SIG-M5 (cell line): Measurements from ENCODE around the gene CEBPA.

Experiments
- DNase-seq: peaks from one replicate; lab custom pipeline; 2025; lab: John Stamatoyannopoulos, UW

Gene CEBPA

DNA sequence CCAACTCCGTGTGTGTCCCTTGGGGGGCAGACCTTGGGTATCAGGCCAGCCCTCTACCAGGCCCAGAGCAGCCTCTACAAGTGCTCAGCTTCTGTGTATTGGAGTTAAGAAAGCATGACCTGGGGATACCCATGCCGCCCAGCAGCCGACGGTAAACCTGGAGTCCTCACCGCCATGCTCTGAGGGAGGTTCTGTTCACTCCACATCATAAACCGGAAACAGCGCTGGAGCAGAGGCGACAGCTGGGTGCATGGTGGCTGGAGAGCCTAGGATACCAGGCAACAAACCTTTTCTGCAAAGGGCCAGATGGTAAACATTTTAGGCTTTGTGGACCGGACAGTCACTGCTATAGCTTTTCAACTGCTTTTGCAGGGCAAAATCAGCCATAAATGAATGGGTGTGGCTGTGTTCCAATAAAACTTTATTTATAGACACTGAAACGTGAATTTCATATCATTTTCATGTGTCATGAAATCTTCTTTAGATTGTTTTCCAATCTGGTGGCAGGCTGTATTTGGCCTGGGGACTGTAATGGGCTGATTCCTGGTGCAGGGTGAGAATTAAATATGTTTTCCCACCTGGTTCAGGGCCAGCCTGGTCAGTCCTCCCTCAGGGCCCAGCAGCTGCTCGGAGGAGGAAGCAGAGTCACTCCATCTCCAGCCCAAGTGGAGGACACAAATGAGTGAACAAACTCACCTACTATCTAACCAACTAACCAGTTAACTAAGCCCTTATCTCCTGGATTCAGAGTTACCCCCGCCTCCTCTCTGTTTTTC lies 30.9 kb downstream of the CEBPA start:
- DNase-seq, result no peak

DNA sequence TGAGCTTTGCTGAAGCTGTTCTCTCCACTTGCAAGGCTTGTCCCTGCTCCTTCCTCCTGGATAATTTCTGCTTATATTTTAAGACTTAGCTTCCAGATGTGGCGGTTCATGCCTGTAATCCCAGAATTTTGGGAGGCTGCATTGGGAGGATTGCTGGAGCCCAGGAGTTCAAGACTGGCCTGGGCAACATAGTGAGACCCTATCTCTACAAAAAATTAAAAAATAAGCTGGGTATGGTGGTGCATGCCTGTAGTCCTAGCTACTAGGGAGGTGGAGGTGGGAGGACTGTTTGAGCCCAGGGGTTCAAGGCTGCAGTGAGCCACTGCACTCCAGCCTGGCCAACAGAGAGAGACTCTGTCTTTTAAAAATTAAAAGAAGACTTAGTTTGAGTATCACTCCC lies 31.6 kb downstream of the CEBPA start:
- no peak for DNase-seq

DNA sequence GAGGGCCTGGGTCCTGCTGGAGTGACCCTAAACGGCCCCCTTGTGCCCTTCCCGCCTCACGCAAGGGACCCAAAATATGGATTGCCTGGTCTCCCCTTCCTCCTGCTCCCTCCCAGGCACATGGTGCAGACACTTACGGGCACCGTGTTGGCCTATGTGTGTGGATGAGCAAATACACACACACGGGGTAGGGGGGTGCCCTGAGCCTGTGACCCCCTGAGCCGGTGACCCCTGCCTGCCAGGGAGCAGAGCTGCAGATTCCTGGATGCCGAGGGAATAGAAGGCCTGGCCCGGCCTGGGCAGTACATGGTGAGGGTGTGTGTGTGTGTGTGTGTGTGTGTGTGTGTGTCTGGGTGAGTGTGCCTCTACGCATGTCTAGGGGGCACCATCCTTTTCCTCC lies 33.3 kb downstream of the CEBPA start:
- DNase-seq, result no peak

DNA sequence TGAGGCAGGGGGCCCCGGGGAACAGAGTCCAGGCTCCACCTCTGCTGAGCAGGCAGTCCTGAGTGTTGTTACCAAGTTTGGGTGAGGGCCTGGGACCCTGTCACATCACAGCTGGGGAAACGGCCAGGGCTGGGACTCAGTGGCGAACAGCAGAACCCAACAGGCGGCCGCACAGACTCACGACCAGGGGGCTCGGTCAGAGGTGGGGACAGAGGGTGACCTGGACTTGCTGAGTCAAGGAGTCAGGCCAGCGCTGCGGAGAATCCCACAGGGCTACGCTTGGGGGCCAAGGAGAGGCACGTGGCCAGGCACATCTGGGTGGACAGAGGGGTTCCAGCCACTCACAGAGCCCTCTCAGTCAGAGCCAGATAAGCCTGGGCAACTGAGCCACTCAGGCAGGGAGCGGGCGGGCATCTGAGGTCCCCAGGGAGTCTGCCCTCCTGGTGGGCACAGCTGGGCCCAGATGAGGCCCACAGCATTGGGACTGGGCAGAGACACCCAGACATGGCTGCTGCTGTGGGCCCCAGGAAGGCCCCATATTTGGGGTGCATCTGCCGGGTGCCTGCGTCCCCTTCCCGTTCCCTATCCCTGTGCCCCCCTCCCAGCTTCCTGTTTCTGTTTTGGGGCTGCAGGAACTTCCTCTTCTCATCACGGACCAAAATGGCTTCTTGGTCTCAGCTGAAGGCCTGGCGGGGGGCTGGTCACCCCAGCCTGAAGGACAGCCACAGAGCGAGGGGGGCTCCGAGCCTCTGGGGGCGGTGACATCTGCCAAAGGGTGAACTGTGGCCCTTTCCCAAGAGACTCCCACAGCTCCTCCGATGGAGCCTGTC lies 34.0 kb downstream of the CEBPA start:
- DNase-seq, result no peak

DNA sequence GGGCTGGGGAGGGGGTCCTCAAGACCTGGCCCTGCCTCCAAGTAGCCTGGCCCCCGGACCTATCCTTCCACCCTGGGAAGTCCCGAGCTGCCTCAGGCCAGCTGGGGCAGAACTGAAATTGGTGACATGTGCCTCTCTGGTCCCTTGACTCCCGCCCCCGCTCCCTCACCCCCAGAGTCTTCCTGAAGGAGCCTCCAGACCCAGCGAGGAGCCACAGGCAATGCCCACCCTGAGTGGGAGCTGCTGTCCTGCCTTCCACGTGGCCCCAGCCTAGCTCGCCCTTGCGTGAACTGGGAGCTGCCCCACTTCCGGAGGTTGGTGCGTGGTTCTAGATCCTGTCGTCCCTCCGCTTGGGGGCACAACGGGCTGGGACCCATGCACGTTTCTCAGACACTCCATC lies 34.6 kb downstream of the CEBPA start:
- DNase-seq, result no peak

DNA sequence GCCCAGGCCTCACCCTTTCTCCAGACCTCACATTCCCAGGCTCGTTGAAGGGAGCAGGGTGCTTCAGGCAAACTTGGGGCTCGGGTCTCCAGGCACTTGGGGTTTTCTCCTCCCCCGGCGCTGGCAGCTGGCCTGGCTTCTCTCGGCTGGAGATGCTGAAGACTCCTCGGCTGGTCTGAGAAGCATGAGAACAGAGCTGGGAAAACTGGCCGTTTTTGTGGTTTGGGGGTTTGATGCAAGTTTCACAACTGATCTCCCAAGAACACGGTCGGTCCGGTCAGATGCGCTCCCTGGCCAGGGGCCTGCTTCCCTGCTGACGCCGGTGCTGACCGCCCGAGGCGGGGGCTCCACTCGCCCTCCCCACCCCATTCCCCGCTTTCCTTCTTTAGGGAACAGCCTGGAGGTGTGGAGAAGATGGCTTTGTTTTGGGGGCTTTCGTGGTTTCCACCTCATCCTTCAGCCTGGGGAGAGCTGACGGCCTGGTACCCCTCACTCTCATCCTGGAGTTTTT lies 35.3 kb downstream of the CEBPA start:
- no peak for DNase-seq

DNA sequence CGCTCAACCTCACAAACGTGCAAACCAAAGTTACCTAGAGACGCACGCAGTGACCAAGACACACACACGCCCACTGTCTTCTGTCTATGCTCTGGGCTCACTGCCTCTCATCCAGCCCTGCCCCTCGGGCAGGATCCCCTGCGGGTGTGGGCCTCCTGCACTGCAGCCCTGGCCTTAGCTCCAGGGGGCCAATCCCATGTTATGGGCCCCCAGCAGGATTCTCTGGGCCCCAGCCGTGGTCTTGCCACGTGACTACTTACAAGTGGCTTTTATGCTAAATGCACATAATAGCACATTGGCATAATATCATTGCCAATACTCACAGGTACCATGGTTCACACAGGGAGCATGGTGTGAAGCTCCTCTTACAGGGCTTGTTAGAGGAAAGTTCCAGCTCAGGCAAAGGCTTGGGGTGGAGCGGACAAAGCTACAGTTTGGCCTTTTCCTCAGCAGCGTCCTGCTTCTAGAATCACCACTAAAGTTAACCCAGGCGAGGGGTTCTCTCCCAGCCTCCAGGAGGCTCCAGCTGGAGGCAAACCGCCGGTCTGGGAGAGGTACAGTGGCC lies 37.4 kb downstream of the CEBPA start:
- no peak for DNase-seq

DNA sequence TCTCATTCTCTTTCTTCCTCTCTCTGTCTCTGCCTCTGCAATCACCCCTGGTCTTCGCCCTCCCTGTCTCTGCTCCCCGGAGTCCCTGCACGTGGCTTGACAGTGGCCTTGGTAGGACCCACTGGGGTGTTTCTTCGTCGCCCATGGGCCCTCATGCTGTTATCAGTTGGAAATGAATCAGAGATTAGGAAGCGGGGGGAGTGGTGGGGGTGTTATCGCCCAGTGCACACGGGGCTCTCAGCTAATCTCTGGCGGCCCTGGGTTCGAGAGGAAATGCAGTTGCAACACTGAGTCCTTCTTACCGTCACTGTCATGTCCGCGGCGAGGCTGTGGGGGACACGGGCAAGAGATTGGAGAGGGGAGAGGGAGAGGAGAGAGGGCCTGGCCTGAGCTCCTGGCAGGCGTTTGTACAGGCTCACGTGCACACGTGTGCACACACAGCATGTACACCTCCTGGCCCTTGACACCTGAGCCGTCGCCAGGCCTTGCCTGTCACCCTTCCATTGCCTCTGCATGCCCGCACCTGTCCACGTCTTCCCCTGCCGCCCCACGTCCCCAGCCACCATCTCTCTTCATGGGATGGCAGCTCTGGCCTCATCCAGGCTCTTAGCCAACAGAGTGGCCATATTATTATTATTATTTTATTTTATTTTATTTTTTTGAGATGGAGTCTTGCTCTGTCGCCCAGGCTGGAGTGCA lies 38.9 kb downstream of the CEBPA start:
- DNase-seq, result no peak

DNA sequence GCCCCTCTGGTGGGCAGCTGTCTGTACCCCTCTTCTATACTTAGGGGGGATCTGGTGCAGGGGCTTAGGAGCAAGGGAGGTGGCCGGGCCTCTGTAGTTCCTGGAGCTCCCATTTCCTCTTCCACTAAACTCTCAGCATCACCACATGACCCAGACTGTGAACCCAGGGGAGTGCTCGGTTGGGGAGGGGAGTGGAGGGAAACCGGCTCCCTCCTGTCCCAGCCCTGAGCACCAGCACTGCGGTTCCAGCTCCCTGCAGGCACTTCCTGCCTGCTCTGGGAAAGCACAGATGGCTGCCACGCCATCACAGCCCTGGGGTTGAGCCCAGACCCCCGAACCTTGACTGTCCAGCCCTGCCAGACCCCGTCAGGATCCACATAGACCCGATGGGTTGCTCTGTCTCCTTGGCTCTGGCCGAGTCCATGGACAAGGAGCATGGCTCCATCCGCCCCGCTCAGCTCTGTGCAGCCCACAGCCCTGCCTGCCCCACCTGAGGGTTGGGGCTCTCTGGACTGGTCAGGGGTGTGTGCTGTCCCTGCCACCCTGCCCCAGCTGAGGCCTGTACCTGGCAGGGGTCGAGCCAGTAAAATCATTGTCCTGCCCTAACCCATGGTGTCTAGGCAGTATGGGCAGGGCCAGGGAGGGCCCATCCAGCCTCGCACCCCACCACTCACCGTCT lies 40.7 kb downstream of the CEBPA start:
- DNase-seq, result no peak

DNA sequence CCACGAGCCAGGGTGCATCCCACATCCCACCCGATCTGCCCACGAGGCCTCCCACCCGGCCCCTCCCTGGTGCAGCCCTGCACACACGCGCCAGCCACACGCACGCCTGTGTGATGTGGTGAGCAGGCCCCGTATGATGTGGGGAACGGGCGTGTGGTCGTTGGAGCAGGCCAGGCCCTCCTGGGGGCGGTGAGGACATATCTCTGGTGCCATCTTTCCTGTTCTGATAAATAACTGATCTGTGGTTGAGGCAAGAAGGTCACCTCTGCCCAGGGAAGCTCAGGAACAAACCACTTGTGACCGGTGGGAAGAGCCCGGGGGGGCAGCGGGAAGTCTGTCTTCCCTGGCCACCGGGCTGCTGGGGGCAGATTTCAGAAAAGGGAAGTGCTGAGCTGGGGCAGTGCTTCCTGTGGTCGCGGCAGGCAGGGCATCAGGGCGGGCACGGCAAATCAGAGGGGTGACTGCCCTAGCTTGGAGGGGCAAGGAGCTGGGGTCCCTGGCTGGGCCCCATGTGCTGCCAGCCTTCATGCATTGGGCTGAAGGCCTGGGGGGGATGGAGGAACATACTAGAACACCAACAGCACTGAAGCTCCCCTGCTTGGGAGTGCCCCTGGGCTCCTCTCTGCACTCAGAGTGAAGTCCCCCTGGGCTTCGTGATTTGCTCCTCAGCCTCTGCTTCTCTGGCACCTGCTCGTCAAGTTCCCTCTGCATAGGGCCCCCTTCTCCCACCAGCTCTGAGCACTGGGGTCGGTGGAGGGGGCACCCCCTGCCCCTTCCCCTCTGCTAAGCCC lies 41.5 kb downstream of the CEBPA start:
- DNase-seq, result no peak

DNA sequence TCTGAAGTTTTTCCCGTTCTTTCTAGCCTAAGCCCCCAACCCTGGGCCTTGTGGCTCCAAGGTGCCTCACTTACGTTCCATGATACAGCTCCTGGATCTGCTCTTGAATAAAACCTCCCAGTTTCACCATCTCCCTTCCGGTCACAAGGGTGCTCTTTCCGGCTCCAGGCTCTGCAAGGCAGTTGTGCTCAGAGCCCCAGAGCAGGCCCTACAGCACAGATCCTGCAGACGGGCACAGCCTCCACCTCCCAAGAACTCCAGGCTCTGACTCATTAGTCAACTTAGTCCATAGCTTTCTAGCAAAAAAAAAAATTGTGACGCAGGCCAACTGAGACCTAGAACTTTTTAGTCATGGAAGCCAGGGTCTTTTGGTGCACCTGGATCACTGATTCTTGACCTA lies 42.8 kb downstream of the CEBPA start:
- no peak for DNase-seq

DNA sequence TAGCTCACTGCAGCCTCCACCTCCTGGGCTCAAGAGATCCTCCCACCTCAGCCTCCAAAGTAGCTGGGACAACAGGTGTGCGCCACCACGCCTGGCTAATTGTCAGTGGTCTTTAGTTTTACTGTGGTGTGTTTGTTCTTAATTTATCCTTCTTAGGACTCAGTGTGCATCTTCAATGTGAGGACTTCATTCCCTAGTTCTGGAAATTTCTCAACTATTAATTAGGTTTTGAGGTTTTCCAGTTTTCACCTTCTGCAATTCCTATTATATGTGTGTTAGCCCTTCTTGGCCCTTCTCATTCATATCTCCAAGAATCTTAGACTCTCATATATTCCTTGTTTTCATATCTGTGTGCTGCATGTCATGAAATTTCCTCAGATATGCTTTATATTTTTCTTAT lies 44.5 kb downstream of the CEBPA start:
- no peak for DNase-seq

DNA sequence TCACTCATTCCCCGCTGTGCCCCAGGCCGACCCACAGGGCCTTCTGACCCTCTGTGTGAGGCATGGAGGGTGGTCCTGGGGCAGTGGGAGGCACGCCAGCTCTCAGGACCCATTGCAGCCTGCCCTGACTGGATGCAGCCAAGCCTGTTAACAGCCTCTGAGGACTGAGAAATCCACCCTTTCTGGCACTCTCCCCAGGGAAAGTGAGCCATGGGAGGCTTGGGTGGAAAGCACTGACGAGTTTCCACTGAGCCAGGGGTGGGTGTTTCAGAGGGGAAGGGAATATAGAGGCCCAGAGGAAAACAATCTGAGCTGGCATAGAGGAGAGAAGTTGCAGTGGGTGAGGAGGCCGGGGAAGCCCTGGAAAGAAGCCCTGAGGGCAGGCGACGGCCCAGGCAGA lies 46.1 kb downstream of the CEBPA start:
- no peak for DNase-seq

DNA sequence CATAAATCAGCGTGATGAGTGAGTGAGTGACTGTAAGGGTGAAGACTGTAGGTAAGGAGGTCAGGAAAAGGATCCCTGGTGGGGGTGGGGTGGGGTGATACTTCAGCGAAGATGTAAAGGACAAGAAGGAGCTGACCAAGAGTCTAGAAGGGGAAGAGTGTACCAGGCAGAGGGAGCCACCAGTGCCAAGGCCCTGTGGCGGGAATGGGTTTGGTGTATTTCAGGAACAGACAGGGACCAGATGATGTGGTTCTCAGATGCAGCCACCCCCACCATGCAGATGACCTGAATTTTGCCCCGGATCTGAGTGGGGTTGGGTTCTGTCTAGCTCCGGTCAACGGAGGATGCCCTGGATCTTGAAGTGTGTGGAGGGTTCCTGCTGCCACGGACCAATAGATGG lies 46.6 kb downstream of the CEBPA start:
- no peak for DNase-seq

DNA sequence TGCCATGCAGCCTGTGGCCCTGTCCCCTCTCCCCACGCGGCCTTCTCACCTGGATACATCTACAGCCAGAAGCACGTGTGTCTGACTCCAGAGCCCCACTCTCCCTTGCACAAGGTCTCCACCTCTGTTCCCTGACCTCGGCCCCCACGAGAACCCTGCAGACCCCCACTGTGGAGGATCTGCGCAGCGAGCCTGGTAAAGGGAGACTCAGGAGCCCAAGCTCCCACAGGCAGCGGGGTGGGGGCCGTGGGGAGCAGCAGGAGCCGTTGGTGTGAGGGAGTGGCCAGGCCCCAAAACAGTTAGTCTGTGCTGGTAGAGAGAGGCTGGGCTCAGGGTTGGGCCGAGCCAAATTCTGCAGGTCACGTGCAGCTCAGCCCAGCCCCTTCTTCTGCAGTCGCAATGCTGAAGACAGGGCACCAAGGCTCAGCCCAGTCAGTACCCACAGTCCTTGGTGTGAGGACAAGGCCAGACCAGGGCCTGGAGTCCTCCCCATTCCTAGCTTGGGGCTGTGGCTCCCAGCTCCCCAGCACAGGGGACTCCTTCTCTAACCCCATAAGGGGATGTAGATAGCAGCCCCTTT lies 48.0 kb downstream of the CEBPA start:
- no peak for DNase-seq

DNA sequence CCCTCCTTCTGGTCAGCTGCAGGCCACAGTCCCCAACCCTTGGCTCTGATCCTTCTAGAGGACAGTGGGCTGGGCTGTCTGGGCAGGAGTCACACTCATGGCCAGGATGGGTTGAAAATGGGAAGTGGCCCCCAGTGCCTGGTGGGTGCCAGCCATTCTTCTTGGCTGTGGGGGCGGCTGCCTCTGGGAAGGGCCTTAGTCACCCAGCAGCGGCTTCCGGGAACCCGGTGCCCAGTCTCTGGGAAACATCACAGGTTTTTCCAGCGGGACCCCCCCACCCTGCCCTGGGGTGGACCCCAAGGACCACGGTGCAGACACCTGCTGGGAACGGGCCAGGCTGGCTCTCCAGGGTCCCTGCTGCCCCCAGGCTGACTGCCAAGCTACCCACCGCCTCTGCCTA lies 49.4 kb downstream of the CEBPA start:
- DNase-seq, result no peak

DNA sequence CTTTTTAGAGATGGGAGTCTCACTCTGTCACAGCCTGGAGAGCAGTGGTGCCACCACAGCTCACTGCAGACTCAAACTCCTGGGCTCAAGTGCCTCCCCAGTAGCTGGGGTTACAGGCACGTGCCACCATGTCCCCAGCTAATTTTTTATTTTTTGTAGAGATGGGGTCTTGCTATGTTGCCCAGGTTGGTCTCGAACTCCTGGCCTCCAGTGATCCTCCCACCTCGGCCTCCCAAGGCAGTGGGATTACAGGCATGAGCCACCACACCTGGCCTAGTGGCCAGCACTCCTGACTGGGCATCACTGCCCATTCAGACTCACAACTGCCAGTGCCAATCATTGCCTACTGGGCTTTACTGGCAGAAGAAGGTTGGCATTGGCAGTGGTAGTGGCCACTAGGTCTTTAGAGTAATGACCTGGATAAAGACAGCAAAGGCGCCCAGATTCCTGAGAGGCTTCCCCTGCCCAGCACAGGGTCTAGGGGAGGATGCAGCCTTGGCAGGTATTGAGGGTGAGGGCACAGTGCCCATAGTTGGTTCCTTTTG lies 49.8 kb downstream of the CEBPA start:
- no peak for DNase-seq

DNA sequence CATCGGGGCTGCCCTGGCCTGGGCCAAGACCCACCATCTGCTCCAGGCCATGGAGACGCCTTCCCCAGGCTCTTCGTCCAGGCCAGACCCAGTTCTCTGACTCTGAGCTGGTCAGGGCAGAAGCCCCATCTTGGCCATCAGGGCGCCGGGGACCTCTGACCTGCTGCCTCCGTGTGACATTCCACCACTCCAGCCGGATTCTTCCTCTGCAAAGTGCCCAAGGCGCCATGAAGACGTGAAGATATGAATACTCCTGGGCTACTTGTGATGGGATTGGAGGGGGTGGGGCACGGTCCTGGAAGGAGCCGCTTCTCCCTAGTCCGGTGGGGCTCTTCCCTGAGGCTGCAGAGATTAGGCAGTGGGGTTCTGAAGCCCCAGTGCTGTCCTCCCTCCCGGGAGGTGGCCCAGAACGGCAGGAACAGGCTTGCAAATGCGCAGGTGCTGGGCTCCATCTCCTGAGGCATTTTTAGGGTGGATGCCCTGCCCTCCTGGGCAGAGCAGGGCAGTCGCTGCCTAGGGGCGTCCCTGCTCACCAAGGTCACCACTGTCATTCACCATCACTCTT lies 50.7 kb downstream of the CEBPA start:
- DNase-seq, result no peak

DNA sequence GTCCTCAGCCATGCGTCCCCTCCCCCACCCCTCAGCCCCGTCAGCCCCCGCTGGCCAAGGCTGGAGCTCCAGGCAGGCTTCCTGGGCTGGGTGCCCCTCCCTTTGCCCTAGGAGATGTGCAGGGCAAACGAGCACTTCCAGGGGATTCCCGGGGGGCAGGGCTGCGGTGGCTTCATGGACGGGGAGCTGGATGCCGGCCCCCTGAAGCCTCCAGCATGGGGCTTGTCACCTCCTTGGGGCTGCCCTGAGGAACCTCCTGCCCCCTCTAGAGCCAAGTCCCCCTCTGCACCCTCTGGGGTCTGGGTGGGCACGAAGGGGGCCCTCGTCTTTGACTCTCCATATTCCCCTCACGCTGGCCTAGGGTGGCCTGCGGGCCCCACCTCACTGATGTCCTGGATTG lies 51.3 kb downstream of the CEBPA start:
- no peak for DNase-seq

DNA sequence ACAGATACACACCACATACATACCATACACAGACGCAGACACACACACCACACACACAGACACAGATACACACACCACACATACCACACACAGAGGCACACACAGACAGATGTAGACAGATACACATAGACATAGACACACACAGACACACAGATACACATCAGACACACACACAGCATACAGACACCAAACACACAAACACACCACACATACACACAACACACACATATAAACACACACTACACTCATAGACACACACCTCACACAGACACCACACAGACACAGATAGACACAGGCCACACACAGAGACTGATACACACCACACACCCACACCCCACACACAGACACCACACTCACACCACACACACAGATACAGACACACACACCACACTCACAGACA lies 51.8 kb downstream of the CEBPA start:
- no peak for DNase-seq
